Body of pancreas (tissue), 4 donors: ENCODE data around the gene MYLK. TPM values are rescaled to one million over a fixed set of nuclear protein-coding genes. Genes with fewer than 3 reads are reported as not detected.

Experiments used
- ATAC-seq: fragments of 150-250 bp; one replicate; pipeline ENCODE4 v1.9.1; 2016
- DNase-seq, 4 donors: peaks; one replicate each; pipeline ENCODE4 v3.0.0-alpha.2; 2019
- H3K27ac ChIP-seq, 4 donors: fragments of 200-600 bp; sonication (generic); 1 replicate in 3 of 4; 2 replicates in 1 of 4; pipeline versions ENCODE4 v1.5.1 to v1.6.1; 2016 to 2019; ENCODE audit warnings: mild to moderate bottlenecking in 1 of 4, mixed read lengths in 1 of 4, moderate library complexity in 1 of 4
- H3K27me3 ChIP-seq, 2 donors: fragments of 200-600 bp; sonication (generic); one replicate each; pipeline ENCODE4 v1.6.0; 2016; ENCODE audit warnings: mild to moderate bottlenecking in 1 of 2
- H3K36me3 ChIP-seq, 2 donors: fragments of 200-600 bp; sonication (generic); replicated peaks in 1 of 2; 2 replicates each; pipeline ENCODE4 v1.5.1; 2016; ENCODE audit warnings: low read depth in 2 of 2; ENCODE audit not compliant: insufficient read depth in 1 of 2
- H3K4me1 ChIP-seq: fragments of 200-600 bp; sonication (generic); one replicate; pipeline ENCODE4 v1.6.0; 2016
- H3K4me3 ChIP-seq, 2 donors: fragments of 200-600 bp; sonication (generic); 1 replicate in 1 of 2; 2 replicates in 1 of 2; pipeline ENCODE4 v1.5.1; 2016 to 2019
- H3K9me3 ChIP-seq, 3 donors: fragments of 200-600 bp; sonication (generic); 1 replicate in 2 of 3; 2 replicates in 1 of 3; pipeline ENCODE4 v1.5.1; 2016
- POLR2A ChIP-seq, 3 donors: fragments of 450-650 bp; IDR thresholded peaks; one replicate each; pipeline ENCODE4 v1.6.1; 2016; ENCODE audit warnings: antibody characterized with exemption in 3 of 3, mild to moderate bottlenecking in 2 of 3
- WGBS, 2 donors: methylation state at CpG; one replicate each; pipeline ENCODE4 v1.1.5; 2017; 5-methylcytosine and 5-hydroxymethylcytosine counted together
- intact Hi-C: fragments of 100-400 bp; cut with DNase I; formaldehyde crosslinking; loops from one replicate; pipeline ENCODE4 v1.15.1; 2023
- total RNA-seq, 2 donors: library from RNA; depleted of rRNA; stranded (reverse); fragments of >200 nt; gene quantifications; one replicate each; pipeline ENCODE4 v1.1.0, GENCODE V29; 2016
- TF ChIP-seq, protein P1 (sequence below), 7 experiments: fragments of 450-650 bp in 4 of 7; fragments of 200-600 bp in 3 of 7; sonication (generic) in 3 of 7; IDR thresholded peaks; one replicate each; pipeline ENCODE4 v1.5.1; 2016 to 2019; ENCODE audit warnings: antibody characterized with exemption in 7 of 7

MYLK gene, protein sequence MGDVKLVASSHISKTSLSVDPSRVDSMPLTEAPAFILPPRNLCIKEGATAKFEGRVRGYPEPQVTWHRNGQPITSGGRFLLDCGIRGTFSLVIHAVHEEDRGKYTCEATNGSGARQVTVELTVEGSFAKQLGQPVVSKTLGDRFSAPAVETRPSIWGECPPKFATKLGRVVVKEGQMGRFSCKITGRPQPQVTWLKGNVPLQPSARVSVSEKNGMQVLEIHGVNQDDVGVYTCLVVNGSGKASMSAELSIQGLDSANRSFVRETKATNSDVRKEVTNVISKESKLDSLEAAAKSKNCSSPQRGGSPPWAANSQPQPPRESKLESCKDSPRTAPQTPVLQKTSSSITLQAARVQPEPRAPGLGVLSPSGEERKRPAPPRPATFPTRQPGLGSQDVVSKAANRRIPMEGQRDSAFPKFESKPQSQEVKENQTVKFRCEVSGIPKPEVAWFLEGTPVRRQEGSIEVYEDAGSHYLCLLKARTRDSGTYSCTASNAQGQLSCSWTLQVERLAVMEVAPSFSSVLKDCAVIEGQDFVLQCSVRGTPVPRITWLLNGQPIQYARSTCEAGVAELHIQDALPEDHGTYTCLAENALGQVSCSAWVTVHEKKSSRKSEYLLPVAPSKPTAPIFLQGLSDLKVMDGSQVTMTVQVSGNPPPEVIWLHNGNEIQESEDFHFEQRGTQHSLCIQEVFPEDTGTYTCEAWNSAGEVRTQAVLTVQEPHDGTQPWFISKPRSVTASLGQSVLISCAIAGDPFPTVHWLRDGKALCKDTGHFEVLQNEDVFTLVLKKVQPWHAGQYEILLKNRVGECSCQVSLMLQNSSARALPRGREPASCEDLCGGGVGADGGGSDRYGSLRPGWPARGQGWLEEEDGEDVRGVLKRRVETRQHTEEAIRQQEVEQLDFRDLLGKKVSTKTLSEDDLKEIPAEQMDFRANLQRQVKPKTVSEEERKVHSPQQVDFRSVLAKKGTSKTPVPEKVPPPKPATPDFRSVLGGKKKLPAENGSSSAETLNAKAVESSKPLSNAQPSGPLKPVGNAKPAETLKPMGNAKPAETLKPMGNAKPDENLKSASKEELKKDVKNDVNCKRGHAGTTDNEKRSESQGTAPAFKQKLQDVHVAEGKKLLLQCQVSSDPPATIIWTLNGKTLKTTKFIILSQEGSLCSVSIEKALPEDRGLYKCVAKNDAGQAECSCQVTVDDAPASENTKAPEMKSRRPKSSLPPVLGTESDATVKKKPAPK (N-terminal part only)
- total RNA-seq = 10 to 100 TPM in 1 of 2 donors, 1 to 10 TPM in 1; 7.6 to 36.6 TPM

DNA sequence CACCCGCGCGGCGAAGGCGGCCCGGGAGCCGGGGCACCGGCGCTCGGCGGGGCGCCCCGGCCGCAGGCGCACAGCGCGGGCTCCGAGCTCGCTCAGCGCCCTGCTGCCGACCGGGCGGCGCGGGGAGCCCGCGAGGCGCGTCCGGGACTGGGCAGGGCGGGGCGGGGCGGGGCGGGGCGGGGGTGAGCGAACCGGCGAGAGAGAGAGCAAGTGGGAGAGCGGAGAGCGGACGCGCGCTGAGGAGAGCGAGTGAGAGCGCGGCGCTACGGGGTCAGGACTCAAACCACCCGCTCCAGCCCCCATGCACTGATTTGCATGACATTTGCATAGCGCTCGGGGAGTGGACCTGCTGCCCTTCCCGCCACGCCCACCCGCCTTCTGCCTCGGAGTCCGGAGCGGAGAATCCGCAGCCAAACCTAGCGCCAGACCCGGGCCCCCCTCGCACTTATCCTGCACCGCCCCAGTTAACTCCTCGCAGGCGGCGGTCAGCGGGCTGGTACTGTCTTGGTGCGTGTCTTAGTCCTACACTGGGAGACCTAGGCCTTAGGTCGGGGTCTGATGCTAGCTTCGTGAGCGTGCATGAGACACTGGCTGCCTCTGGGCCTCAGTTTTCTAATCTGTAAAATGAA, at the start of gene MYLK:
Gene MYLK, minus strand, starts transcription at position 130 of the 629 bp plus-strand sequence. CDS start 90,491 bp downstream, outside the sequence.
- DNase-seq (peak; percentile 65 to 88 (median 80)), ATAC-seq (peak; percentile 93)
- 2 to 16% methylated on average over 10 to 68 of the region's 70 CpGs for WGBS, 2 donors
- Histone ChIP-seq H3K4me1 (peaks cover 14% of the 10 kb centered on the region), H3K9me3 (no peaks in the 10 kb centered on the region), H3K36me3 (no peaks in the 10 kb centered on the region), H3K4me3 (peak within 1 kb of the TSS; percentile 16 to 34), H3K27me3 (peaks cover 0 to 6% of the 10 kb centered on the region in 2 donors), H3K27ac (no peak within 1 kb of the TSS)
- intact Hi-C loops = no loop called here
- TF ChIP-seq POLR2A (IDR thresholded peaks at IDR 0.05) = no peak
- TF ChIP-seq, protein P1, sequence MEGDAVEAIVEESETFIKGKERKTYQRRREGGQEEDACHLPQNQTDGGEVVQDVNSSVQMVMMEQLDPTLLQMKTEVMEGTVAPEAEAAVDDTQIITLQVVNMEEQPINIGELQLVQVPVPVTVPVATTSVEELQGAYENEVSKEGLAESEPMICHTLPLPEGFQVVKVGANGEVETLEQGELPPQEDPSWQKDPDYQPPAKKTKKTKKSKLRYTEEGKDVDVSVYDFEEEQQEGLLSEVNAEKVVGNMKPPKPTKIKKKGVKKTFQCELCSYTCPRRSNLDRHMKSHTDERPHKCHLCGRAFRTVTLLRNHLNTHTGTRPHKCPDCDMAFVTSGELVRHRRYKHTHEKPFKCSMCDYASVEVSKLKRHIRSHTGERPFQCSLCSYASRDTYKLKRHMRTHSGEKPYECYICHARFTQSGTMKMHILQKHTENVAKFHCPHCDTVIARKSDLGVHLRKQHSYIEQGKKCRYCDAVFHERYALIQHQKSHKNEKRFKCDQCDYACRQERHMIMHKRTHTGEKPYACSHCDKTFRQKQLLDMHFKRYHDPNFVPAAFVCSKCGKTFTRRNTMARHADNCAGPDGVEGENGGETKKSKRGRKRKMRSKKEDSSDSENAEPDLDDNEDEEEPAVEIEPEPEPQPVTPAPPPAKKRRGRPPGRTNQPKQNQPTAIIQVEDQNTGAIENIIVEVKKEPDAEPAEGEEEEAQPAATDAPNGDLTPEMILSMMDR (IDR thresholded peaks at IDR 0.05) = no peak

DNA sequence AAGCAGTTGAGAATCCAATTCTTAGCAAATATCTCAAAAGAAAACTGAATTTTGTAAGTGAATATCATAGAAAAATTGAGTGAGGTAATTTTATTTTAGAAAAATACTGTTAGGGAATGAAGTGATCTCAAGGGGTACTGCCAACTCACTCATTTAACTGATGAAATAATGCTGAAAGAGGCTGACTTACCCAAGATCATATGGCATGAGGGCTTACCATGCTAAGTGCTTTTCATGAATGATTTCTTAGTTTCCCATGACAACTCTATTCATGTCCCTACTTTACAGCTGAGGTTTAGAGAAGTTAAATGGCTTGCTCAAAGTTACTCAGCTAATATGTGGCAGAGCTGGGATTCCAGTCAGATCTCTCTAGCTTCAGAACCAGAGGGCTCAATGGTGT, 46.3 kb upstream of the MYLK start:
- Histone ChIP-seq H3K4me3 (no peak overlapping the region), H3K27me3 (no peaks in the 10 kb centered on the region), H3K27ac (no peak overlapping the region), H3K4me1 (no peaks in the 10 kb centered on the region), H3K9me3 (no peaks in the 10 kb centered on the region), H3K36me3 (peaks cover 0 to 1% of the 10 kb centered on the region in 2 donors)
- TF ChIP-seq, protein P1 (IDR thresholded peaks at IDR 0.05) = no peak
- no peak for TF ChIP-seq POLR2A (IDR thresholded peaks at IDR 0.05)
- intact Hi-C loops = no loop called here
- ATAC-seq (no peak), DNase-seq (no peak)

DNA sequence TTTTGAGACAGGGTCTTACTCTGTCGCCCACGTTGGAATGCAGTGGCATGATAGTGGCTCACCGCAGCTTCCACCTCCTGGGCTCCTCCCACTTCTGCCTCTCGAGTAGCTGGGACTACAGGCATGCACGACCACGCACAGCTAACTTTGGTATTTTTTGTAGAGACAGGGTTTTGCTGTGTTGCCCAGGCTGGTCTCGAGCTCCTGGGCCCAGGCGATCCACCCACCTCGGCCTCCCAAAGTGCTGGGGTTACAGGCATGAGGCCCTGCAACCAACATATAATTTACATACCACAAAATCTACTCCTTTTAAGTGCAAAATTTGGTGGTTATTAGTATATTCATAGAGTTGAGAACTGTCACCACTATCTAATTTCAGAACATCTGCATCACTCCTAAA, 45.2 kb upstream of the MYLK start:
- intact Hi-C loops = no loop called here
- Histone ChIP-seq H3K4me3 (no peak overlapping the region), H3K36me3 (peaks cover 0 to 1% of the 10 kb centered on the region in 2 donors), H3K9me3 (no peaks in the 10 kb centered on the region), H3K4me1 (no peaks in the 10 kb centered on the region), H3K27me3 (no peaks in the 10 kb centered on the region), H3K27ac (no peak overlapping the region)
- ATAC-seq = no peak
- TF ChIP-seq POLR2A (IDR thresholded peaks at IDR 0.05) = no peak
- TF ChIP-seq, protein P1 (IDR thresholded peaks at IDR 0.05) = no peak
- WGBS, 2 donors = 93 to 98% methylated on average over 9 of the region's 9 CpGs
- DNase-seq = no peak

DNA sequence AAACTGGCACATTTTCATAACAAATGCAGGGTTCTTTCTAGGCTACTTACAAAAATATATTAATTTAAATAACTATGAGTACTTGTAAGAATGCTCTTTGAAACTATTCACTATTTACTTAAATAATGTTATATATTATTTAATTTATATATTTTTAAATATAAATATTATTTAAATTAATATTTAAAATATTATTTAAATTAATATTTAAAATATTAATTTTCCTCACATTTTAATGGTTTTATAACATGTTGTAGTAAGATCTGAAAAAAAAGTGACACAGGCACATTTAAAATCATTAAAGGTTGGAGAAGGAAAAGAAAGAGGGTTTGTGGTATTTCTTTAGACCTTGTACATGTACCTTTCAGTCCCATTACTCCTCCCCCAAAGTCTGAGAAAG, 42.3 kb upstream of the MYLK start:
- Histone ChIP-seq H3K27ac (no peak overlapping the region), H3K27me3 (no peaks in the 10 kb centered on the region), H3K4me1 (no peaks in the 10 kb centered on the region), H3K9me3 (no peaks in the 10 kb centered on the region), H3K4me3 (no peak overlapping the region), H3K36me3 (peaks cover 0 to 1% of the 10 kb centered on the region in 2 donors)
- ATAC-seq (no peak), DNase-seq (no peak)
- TF ChIP-seq, protein P1 (IDR thresholded peaks at IDR 0.05) = no peak
- intact Hi-C loops = no loop called here
